Stimulated activated CD4-positive, alpha-beta T cell treated with anti-CD3 and anti-CD28 coated beads, Interleukin-12 subunit alpha, Interleukin-12 subunit beta, amount 100 ng/mL, for 24 hours (primary cell): ENCODE data around the gene ADAMTS17.
"Not testable (repeated sequence)": the region's sequence is repeated elsewhere in the genome, so short reads cannot be mapped to it uniquely, and the experiment has no call there.

ENCODE experiments used
- DNase-seq, 2 experiments: peaks; one replicate each; pipeline ENCODE4 v3.0.0-alpha.2; 2020; ENCODE audit warnings: low read depth in 2 of 2

ADAMTS17 gene

DNA sequence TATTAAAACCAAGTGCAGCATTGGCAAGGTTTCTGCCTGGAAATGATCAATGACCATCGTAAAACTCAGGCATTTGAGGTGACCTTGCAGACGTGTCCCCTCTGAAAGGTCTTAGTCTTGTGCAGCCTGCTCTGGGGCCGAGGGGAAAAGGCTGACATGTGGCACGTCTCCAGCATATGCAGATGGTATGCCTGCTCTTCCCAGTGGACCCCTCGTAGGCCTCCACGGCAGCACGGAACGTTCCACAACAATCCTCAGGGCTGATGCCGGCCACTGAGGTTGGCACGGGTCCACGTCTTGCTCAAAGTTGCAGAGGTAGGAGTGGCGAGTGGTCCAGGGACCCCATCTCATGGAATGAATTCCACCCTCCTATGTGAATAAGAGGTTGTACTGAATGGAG is 361.0 kb downstream of the ADAMTS17 start:
- no peak for DNase-seq

DNA sequence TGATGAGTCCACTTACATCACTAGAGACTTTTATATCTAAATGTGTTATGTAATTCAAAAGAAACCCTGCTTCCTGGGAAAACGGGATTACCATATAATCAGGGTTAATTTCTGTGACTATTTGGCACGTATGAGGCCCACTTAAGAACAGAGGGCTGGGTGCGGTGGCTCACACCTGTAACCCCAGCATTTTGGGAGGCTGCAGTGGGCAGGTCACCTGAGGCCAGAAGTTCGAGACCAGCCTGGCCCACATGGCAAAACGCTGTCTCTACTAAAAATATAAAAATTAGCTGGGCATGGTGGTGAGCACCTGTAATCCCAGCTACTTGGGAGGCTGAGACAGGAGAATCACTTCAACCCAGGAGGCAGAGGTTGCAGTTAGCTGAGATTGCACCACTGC is 361.9 kb downstream of the ADAMTS17 start:
- DNase-seq, result not testable (repeated sequence)

DNA sequence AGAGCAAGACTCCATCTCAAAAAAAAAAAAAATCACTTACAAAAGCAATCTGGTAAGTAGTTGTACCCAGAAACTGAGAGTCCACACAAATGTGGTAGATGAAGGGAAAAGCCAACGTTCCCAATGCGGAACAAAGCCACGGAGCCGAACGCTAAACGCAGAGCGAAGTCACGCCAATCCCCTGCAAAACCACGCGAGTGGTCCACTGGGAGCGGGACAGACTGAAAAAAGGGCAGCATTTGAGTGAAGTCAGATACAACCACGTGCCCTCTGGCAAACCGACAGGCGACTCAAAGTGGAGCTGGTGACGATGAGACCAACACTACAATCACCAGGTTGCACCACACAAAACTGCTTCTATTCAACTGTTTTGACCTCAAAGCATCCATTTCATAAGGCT is 362.4 kb downstream of the ADAMTS17 start:
- DNase-seq, result no peak

DNA sequence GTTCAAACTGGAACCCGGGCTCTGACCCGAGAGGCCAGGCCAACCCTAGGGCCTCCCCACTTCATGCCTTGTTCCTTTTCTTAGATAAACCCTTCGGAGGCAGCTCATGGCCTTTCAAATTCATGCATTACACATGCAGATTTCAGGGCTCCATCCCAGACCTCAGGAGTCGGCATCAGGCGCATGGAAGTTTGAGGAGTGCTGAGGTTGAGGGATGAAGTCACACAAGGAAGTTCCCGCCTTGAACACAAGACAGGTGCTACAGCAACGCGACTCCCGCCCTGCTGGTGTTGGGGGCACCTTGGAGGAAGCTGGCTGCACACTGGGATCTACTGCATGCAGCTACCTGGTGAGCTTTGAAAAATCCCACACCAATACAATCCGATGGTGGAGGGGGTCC is 363.3 kb downstream of the ADAMTS17 start:
- DNase-seq, result no peak

DNA sequence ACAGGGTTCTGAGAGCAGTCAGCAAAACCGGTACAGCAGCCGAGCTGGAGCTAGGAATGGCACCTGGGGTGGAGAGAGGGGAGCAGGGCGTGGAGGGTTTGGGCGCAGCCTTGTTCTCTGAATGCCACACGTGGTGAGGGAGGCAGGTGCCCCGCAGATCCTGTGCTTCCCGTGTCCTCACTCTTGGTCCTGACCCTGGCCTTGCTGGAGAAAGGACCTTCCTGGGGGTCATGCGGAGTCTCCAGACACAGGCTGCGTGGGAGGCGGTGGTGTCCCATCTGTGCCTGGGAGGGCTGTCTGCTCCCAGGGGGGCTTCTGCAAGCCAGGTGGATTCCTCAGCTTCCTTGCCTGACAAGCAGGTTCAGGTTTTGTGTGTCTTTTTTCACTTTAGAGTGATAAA is 363.8 kb downstream of the ADAMTS17 start:
- no peak for DNase-seq

DNA sequence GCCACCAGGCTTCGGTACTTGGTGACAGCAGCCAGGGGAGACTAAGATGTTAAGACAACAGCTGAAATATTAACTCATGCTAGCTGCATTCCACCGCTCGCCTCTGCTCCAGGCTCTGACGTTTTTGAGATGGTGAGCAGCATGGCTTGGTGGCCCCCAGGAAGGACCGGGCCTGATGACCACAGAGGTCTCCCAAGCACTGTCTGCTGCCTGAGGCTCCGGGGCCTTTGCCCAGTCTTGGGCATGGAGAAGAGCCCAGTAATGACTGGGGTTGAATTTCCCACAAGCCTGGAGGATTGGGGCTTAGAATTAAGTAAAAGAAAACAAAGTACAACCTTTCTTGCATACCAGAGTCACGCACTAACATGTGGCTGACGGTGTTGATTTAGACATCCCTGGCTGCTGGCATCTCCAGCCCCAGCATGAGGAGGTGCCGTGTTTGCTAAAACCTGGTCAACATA is 364.9 kb downstream of the ADAMTS17 start:
- no peak for DNase-seq

DNA sequence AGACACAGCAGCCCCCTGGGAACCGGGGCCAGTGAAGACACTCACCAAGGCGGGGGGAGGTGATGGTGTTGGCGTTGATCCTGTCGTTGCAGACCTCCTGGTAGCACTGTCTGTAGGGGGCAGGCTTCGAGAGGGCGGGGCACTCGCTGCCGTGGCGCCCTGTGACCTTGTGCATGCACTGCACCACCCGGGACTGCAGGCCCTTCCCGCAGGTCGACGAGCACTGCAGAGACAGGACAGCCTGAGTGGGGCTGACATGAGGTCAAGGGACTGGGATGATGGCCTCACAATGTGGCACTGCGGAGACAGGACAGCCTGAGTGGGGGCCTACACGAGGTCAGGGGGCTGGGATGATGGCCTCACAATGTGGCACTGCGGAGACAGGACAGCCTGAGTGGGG is 365.8 kb downstream of the ADAMTS17 start:
- no peak for DNase-seq

DNA sequence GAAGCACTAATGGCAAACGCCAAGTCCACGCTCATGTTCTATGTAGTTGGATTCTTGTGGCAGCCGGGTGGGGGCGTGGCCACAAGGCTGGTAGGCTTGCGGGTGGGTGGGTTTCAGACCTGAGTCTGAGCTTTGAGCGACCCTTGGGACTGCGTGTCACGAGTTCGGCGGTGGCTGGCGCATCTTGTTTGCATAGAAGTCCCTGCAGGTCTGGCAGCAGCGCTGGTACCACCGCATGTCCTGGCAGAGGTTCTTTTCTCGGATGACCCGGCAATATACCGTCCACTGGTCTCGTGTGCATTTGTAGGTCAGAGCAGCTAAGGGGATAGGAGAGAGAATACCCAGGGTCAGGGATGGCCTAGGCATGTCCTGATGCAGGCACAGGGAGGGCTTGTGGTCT is 367.5 kb downstream of the ADAMTS17 start:
- DNase-seq, result no peak

DNA sequence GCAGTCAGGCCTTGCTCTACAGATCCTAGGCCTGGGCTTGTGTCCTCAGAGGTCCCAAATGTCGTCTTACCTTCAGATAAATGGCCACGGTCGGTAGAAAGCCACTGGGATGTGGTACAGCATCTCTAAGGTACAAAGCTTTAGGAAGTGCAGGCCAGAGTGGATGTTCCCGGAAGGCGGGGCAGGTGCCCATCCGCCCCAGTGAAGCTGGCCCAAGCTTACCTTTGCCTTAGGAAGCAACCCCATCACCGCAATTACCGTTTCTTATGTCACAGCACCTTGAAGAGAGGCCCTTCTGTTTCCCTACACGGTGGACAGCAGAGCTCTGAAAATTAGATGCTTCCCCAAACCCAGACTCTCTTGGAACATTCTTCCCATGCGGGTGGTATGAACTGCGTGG is 368.4 kb downstream of the ADAMTS17 start:
- DNase-seq, result no peak

DNA sequence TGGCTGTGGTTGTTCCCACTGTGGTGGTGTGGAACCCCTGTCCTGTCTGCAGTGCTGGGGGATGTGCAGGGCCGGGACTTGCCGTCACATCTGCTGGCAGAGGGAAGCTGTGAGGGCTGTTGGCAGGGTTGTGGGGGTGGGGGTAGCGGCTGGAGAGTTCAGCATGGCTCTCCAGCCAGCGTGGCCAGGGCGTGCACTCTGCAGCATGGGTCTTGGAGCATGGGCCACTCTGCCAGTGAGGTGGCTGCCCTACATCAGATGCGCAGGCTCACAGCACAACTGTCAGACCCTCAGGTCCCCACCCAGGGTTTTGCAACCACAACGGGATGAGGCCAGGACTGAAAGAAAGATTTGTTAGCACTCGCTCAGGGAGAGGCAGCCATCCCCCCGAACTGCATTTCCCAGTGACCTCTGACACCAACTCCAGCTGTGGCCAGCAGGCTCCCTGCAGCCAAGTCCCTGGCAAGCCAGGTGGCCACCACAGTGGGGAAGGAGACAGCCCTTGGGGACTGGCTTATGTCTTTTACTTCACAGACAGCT is 370.8 kb downstream of the ADAMTS17 start:
- no peak for DNase-seq

DNA sequence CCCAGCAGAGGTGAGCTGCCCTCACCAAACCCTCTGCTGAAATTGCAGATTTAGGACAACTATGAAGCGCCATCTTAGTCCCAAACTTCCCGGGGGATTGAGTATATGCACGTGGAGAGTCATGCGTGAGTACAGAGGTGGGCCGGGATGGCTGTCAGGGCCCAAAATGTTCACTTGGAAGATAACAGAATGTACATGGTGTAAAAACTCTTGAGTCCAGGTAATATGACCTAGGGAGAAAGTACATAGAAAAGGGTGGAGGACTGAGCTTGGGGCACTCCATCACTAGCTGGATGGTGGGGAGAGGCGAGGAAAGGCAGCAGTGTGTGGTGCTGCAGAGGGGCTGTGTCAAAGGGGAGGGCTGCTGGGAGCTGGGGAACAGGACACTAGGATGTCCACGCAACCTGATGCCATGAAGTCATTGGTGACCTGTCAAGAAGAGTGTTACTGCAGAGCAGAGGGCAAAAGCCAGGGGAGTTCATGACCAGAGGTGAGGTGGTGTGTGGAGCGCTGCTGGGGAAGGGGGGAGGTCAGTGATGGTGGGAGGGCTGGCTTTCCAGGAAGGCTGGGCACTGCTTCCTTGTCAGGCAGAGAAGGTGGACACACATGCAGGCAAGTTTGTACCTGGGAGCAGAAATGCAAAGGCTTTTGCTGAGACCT is 372.4 kb downstream of the ADAMTS17 start:
- no peak for DNase-seq

DNA sequence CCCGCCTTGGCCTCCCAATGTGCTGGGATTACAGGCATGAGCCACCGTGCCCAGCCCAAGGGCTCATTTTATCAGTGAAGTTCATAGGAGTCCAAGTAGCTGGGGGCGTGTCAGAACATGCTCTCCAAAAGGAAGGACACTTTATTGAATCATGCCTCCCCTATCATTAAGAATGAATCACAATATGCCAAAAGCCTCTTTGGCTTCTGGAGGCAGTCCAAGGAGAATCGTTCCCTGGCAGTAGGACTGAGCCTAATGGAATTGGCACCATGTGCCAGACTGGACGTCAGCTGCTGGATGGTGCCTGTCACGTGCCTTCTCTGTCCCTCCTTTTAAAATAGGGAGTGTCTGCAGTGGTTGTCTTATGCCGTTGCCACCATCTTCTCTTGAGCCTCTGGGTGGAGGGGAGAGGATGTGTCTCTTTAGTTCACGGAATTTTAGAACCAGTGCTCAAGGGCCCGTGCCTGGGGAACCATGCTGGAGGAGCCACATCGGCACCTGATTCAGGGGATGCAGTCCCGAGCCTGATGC is 373.9 kb downstream of the ADAMTS17 start:
- no peak for DNase-seq

DNA sequence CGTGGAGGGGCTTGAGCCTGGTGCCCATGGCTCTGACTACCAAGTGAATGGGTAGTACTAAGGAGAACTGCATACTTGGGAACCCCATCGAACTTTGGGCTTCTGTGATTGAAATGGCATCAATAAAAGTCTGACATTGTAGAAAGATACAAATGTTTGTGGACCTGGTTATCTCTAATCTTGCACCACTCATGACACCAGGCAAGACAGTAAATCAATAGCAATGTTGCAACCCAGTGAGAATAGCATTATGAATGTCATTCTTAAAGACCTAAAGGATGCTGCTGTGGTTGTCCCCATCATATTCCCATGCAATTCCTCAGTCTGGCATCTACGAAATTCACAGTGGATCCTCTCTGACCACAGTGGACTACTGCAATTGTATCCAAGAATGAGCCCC is 375.0 kb downstream of the ADAMTS17 start:
- DNase-seq, result no peak

DNA sequence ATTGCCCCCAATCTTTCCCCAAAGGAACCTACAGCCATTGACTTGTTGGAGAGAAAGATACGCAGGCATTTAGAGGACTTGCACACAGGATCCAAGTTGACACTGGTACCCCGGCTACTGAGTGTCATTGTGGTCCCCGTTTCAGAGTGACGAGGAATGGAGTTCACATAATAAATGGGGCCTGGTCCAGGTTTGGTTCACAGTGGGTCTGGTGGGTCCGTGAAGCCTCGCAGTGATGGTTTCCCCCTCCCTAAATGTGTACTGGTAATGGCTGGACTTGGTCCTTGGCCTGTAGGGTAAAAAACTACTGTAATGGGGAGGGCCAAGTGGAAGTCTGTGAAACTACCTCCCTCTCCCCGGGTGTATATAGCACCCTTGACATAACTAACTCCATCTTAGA is 376.4 kb downstream of the ADAMTS17 start:
- DNase-seq, result no peak

DNA sequence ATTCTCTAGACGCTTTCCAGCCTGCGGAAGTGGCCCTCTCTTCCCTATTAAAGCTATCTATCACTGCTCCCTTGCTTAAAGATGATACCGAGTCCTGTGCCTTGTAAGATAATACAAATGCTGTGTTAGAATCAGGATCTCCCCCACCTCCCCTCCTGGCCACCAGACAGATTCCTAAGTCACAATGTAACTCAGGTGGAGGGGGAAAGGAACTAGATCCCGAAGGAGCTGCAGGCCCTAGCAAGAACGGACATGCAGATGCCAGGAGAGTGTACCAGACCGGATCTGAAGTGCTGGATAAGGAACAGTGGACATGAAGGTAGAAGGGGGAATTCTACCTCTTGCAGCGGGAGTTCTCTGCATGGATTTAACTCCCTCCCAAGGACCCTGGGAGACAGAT is 377.8 kb downstream of the ADAMTS17 start:
- DNase-seq, result no peak

DNA sequence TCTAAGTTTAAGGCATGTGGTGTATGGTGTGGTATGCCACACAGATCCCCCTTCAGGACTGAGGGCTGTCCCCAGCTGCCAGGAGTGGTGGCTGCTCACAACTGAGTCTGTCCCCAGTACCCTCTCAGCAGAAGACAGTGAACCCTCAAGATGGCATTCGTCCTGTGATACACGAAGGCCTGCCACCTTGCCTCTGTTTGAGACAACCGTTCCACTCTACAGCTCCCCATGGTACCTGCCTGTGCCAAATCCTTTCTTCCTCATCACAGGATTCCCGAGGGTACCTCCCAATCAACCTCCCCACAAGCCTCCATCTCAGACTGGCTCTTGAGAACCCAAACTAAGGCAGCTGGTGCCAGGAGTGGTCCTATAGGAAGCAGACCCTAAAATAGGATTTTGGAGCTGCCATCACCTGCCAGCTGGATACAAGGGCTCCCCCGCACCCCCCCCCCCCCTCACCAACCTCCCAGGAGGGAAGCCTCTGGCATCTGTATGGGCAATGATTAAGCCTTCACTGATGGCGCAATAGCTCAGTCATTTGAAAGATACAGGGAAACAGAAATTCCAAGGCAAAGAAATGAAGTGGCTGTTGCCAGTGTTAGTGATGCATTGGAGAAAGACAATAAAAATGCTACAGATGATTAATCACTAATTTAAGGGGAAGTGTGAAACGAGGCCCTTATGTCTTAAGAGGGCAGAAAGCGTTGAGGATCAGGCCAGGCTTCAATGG is 378.5 kb downstream of the ADAMTS17 start:
- DNase-seq, result no peak

DNA sequence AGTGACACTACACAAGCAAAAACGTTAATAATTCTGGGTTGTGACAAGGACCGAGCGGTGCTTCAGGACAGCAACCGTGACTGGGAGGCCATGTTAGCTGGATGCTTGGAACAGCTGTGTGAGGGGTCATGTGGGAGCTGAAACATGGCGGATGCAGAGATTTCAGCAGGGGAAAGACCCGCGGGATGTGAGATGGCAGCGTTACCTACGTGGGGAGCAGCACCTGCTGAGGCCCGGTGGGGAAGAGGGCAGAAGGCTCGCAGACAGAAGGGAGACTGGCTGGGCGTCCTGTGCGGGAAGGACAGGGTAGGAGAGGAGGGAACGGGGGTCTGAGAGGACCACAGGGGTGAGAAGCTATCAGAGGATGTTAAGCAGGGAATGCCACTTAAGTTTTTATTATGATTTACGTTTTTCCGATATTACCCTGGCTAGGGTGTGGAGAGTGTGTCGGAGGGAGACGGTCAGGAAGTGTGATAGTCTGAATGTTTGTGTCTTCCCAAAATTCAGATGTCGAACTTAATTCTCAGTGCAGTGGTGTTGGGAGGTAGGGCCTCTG is 379.7 kb downstream of the ADAMTS17 start:
- DNase-seq, result no peak

DNA sequence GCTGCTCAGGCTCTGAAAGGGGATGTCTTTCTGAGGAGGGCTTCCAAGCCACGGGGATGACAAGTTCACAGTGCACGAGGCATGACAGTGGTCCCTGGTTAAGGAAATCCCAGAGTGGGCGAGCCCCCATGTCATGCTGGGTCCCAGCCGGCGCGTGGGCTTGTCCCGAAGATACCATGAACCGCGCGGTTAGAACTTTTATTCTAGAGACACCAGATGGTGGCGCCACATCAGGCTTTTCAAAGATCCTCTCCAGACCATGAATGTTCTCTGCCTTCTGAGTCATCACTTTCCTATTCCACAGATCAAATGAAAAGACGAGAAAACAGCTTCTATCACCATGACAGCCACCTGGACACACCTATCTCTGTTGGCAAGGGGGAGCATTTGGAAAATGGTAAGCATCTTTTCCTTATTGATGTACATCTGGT is 380.7 kb downstream of the ADAMTS17 start:
- peak in 1 of 2 experiments; percentile 22 for DNase-seq

DNA sequence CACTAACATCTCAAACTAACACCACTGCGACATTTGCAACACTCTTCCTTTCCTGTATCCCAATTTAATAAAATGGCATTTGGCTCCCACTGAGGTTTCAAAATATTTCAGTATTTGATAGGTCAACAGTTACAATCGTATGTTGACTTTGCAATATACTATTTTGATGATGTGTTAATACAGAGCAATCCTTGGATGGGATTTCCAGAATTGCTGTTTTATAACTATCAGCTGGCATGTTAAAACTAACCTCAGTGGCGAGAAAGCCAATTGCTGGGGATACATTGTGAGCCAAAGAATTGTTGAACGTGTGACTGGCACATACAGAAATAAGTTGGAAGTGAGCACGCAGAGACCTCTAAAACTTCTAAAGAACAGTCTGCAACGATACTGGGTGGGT is 382.4 kb downstream of the ADAMTS17 start:
- no peak for DNase-seq

DNA sequence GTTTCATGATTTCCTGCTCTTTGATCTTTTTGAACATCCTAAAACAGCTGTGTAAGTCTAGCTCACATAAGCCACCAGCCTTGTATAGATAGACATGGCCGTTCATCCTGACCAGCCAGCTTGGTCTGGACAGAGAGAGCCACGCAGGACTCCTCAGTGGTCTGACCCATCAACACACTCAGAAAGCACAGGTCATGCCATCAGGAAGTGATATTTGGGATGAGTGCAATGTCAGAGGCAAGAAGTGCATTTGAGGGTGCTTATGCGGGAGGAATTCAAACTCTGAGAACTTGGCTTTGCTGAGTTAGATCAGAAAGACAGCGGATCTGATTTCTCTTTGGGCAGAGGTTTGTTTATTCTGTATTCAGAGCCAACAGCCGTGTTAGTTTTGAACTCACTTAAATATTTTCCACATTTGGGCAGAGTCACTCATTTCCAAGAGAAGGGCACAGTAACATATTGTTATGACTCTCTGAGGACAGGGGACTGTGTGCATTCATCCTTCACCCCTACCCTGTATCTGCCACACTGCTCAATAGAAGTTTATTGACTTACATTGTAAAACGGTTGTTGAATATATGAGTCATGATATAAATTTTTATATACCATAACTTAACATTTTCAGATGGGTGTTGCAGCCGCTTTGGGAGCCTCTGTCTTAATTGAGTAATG is 383.2 kb downstream of the ADAMTS17 start:
- no peak for DNase-seq

DNA sequence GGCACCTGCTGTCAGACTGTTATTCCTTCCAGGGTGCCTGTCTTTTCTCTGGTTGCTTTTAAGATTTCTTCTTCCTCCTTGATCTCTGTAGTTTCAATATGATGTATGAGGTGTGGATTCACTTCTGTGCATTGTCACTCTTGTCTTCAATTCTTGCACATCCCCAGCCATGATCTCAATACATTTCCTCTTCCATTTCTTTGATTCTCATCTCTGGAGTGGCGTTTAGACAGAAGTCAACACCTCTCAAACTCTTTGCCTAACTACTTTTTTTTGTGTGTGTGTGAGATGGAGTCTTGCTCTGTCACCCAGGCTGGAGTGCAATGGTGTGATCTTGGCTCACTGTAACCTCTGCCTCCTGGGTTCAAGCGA is 384.1 kb downstream of the ADAMTS17 start:
- DNase-seq, result no peak
